Measurements from ENCODE around the gene SLC17A5. TPM values are rescaled to one million over a fixed set of nuclear protein-coding genes. Genes with fewer than 3 reads are reported as not detected.

SLC17A5 gene
- total and polyA plus RNA-seq, 2 experiments from 2014 or later: 18.4 to 20.1 TPM

DNA sequence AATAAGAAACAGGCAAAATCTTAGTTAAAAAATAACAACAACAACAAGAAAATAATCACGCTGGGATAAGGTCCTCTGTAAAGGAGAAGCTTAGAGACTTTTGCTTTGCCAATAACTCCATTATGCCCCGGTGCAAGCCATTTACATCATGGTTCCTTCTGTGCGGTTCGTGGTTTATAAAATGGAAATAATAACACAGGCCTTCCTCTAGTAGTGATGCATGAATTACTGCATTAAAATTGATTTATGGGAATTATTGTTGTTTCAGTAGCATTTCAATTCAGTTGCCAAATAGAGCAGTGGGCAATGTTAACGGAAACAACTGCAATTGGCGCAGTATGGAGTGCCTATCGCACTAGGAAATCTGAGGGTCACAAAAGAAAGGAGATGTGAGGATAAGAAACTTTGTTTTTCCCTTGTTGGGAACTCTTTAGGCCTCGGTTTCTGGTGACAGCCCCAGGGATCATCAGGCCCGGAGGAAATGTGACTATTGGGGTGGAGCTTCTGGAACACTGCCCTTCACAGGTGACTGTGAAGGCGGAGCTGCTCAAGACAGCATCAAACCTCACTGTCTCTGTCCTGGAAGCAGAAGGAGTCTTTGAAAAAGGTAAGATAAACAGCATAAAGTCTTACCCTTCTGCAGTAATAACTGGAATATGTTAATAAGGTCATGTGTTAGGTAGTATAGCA is 43.3 kb upstream of the SLC17A5 start:
- Histone ChIP-seq H4K20me1 (ENCODE audit: insufficient read depth) (no peaks in the 10 kb centered on the region), H3K4me2 (ENCODE audit: unreplicated experiment) (peak overlapping the region; percentile 92), H3K36me3 (ENCODE audit: low read depth) (peaks cover 7% of the 10 kb centered on the region; the same call in 1 of the 2 replicates), H3K9ac (peak overlapping the region; percentile 98), H3K27ac (peak overlapping the region; percentile 100), H3F3A (ENCODE audit: insufficient read depth) (peaks cover 32% of the 10 kb centered on the region), H3K9me2 (ENCODE audit: insufficient read depth) (no peaks in the 10 kb centered on the region), H2AFZ (peak overlapping the region; percentile 89), H3K79me2 (ENCODE audit: insufficient read depth) (peaks cover 61% of the 10 kb centered on the region), H3K4me3 (peak overlapping the region; percentile 91), H3K27me3 (replicated peaks; ENCODE audit: insufficient read depth) (no peaks in the 10 kb centered on the region), H3K4me1 (ENCODE audit: insufficient read depth) (peaks cover 22% of the 10 kb centered on the region), H3K9me3 (ENCODE audit: low read depth) (no peaks in the 10 kb centered on the region)
- in situ Hi-C loops (cut with MboI): no loop called here
- 32 to 38% methylated on average over 10 of the region's 10 CpGs for WGBS, 2 experiments (ENCODE audit: low coverage in 1 of 2, low lambda C conversion rate in 2 of 2, missing lambda C conversion rate in 2 of 2)
- DNase-seq: peak; percentile 36
- TF ChIP-seq EZH2 (IDR thresholded peaks at IDR 0.05; ENCODE audit: insufficient read depth, poor library complexity, severe bottlenecking) (no peak), EZH2phosphoT487 (IDR thresholded peaks at IDR 0.05; ENCODE audit: insufficient read depth, low read depth) (no peak)

DNA sequence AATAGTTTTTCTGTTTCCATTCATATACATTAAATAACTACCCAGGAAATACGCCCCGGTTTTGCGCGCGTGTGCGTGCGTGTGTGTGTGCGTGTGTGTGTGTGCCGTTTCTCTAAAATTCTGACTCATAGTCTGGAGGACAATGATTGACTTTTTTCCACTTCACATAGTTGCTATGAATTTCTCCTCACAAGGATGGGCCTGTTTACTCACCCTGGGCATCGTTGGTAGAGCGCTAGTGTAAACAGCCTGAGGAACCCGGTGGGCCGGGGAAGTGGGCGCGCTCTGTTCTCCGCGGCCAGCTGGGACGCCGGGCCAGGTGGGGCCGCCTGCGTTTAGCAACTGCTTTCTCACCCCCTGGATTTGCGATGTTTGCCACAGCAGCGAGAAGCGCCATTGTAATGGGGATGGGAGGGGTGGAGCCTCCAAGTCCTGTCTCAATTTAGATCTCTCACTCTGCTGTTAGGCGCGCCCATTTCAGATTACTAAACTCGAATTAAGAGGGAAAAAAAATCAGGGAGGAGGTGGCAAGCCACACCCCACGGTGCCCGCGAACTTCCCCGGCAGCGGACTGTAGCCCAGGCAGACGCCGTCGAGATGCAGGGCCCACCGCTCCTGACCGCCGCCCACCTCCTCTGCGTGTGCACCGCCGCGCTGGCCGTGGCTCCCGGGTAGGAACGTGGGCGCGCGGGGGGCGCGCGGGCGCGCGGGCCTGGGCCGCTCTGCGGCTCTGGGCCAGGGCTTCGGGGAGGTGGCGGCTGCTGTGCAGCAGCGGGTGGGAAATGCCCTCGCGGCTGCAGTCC is 42.0 kb upstream of the SLC17A5 start, which contains the start of gene CD109:
Gene CD109, plus strand, starts transcription at position 585 of the 803 bp plus-strand sequence. Its CDS starts 13 bp downstream, at position 598.
- no peaks in the 10 kb centered on the region for H3K9me2 ChIP-seq (ENCODE audit: insufficient read depth)
- peaks cover 22% of the 10 kb centered on the region for H3K4me1 ChIP-seq (ENCODE audit: insufficient read depth)
- H3F3A ChIP-seq (ENCODE audit: insufficient read depth): peaks cover 22% of the 10 kb centered on the region
- peak within 1 kb of the TSS; percentile 98 for H3K9ac ChIP-seq
- H4K20me1 ChIP-seq (ENCODE audit: insufficient read depth): no peaks in the 10 kb centered on the region
- H3K4me3 ChIP-seq: peak within 1 kb of the TSS; percentile 91
- WGBS, 2 experiments (ENCODE audit: low coverage in 1 of 2, low lambda C conversion rate in 2 of 2, missing lambda C conversion rate in 2 of 2): 1% methylated on average over 61 of the region's 61 CpGs
- 0 out of 2 replicates have a peak, but pooled peaks cover 4% of the 10 kb centered on the region for H3K36me3 ChIP-seq (ENCODE audit: low read depth)
- peak within 1 kb of the TSS; percentile 89 for H2AFZ ChIP-seq
- peak; percentile 92 for DNase-seq
- no peaks in the 10 kb centered on the region for H3K9me3 ChIP-seq (ENCODE audit: low read depth)
- in situ Hi-C loops (cut with MboI): no loop called here
- peak within 1 kb of the TSS; percentile 92 for H3K4me2 ChIP-seq (ENCODE audit: unreplicated experiment)
- peaks cover 48% of the 10 kb centered on the region for H3K79me2 ChIP-seq (ENCODE audit: insufficient read depth)
- H3K27me3 ChIP-seq (replicated peaks; ENCODE audit: insufficient read depth): no peaks in the 10 kb centered on the region
- peak within 1 kb of the TSS; percentile 100 for H3K27ac ChIP-seq
- TF ChIP-seq EZH2phosphoT487 (IDR thresholded peaks at IDR 0.05; ENCODE audit: insufficient read depth, low read depth) (no peak), EZH2 (IDR thresholded peaks at IDR 0.05; ENCODE audit: insufficient read depth, poor library complexity, severe bottlenecking) (no peak)

DNA sequence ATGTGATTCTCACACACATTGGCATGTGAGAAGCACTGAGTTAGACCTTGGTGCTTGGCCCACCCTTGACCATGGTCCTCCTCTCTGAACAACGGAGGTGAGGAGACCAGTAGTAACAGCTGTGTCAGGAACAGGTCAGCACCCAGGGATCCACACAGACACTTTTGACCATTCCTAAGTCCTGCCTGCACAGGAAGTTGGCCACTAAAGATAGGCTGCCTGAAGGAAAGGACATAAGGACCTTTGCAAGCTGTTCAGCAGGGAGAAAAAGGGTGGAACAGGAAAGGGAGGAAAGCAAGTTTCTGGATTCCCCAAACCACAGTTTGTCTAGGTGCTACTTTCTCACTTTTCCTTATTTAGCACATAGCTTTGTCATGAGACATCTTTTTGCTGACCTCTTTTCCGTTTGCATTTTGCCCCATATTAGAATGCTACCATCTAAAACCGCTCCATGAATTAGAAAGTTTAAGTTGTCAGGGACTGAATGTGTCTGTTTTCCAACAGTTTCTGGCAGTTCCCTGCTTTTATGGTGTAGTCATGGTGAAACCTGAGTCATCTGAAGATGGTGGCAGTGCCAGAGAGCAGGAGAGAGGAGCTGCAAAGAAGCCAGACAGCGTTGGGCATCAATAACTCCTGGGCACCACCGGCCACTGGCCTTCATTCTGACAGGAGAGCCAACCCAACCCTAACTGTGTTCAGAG is 41.1 kb upstream of the SLC17A5 start:
- TF ChIP-seq EZH2phosphoT487 (IDR thresholded peaks at IDR 0.05; ENCODE audit: insufficient read depth, low read depth): no peak
- no peak for TF ChIP-seq EZH2 (IDR thresholded peaks at IDR 0.05; ENCODE audit: insufficient read depth, poor library complexity, severe bottlenecking)
- H2AFZ ChIP-seq: peak overlapping the region; percentile 89
- H3K9me2 ChIP-seq (ENCODE audit: insufficient read depth): no peaks in the 10 kb centered on the region
- H3K9me3 ChIP-seq (ENCODE audit: low read depth): no peaks in the 10 kb centered on the region
- peak overlapping the region; percentile 98 for H3K9ac ChIP-seq
- peaks cover 38% of the 10 kb centered on the region for H3K79me2 ChIP-seq (ENCODE audit: insufficient read depth)
- H3K4me3 ChIP-seq: peak overlapping the region; percentile 91
- H3F3A ChIP-seq (ENCODE audit: insufficient read depth): peaks cover 22% of the 10 kb centered on the region
- in situ Hi-C loops (cut with MboI): no loop called here
- peaks cover 22% of the 10 kb centered on the region for H3K4me1 ChIP-seq (ENCODE audit: insufficient read depth)
- 13 to 15% methylated on average over 5 of the region's 5 CpGs for WGBS, 2 experiments (ENCODE audit: low coverage in 1 of 2, low lambda C conversion rate in 2 of 2, missing lambda C conversion rate in 2 of 2)
- DNase-seq: peak; percentile 88
- peak overlapping the region; percentile 100 for H3K27ac ChIP-seq
- H3K4me2 ChIP-seq (ENCODE audit: unreplicated experiment): peak overlapping the region; percentile 92
- no peaks in the 10 kb centered on the region for H3K27me3 ChIP-seq (replicated peaks; ENCODE audit: insufficient read depth)
- no peaks in the 10 kb centered on the region for H4K20me1 ChIP-seq (ENCODE audit: insufficient read depth)
- H3K36me3 ChIP-seq (ENCODE audit: low read depth): 0 out of 2 replicates have a peak, but pooled peaks cover 4% of the 10 kb centered on the region

DNA sequence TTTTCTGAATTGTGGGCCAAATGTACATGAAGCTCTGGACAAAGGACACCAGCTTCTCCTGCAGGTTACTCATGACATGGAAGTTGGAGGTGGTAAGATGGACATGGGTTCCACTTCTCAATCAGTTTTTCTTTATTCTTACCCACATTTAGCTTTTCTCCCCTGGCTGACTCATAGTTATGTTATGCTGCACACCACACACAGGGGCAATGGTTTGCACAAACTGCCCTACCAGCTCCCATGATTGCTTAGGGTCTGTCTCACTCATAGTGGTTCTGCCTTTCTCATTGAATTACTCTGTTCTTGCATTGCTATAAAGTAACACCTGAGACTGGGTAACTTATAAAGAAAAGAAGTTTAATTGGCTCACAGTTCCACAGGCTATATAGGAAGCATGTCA is 37.7 kb upstream of the SLC17A5 start:
- Histone ChIP-seq H3K4me1 (ENCODE audit: insufficient read depth) (peaks cover 10% of the 10 kb centered on the region), H3F3A (ENCODE audit: insufficient read depth) (peaks cover 19% of the 10 kb centered on the region), H3K4me2 (ENCODE audit: unreplicated experiment) (no peak overlapping the region), H3K27ac (no peak overlapping the region), H3K9me3 (ENCODE audit: low read depth) (no peaks in the 10 kb centered on the region), H3K27me3 (replicated peaks; ENCODE audit: insufficient read depth) (no peaks in the 10 kb centered on the region), H3K79me2 (ENCODE audit: insufficient read depth) (peaks cover 5% of the 10 kb centered on the region), H2AFZ (no peak overlapping the region), H3K36me3 (ENCODE audit: low read depth) (no peaks in the 10 kb centered on the region), H3K9me2 (ENCODE audit: insufficient read depth) (no peaks in the 10 kb centered on the region), H3K4me3 (no peak overlapping the region), H3K9ac (no peak overlapping the region), H4K20me1 (ENCODE audit: insufficient read depth) (no peaks in the 10 kb centered on the region)
- in situ Hi-C loops (cut with MboI): no loop called here
- peak; percentile 24 for DNase-seq
- no peak for TF ChIP-seq EZH2 (IDR thresholded peaks at IDR 0.05; ENCODE audit: insufficient read depth, poor library complexity, severe bottlenecking)
- TF ChIP-seq EZH2phosphoT487 (IDR thresholded peaks at IDR 0.05; ENCODE audit: insufficient read depth, low read depth): no peak
